PC-9 (cell line): ENCODE results near the gene STAU1.

ENCODE experiments used
- CTCF ChIP-seq: fragments of 200-600 bp; sonication (generic); conservative IDR thresholded peaks from 2 replicates; pipeline ENCODE4 v1.6.1; 2017; ENCODE audit warnings: mixed run types, antibody characterized with exemption, mild to moderate bottlenecking, moderate library complexity
- EZH2 ChIP-seq: fragments of 200-600 bp; sonication (generic); IDR thresholded peaks from 2 replicates; pipeline ENCODE4 v1.8.0; 2017; ENCODE audit warnings: antibody characterized with exemption, low read depth

- TF ChIP-seq CTCF (no peak), EZH2 (no peak)
These were observed 8.5 kb downstream of the STAU1 start for GRCh38 chr20:49179368-49180277.
